GM21619 (cell line): ENCODE measurements around the gene SNTA1.
"Not testable (repeated sequence)": the region's sequence is repeated elsewhere in the genome, so short reads cannot be mapped to it uniquely, and the experiment has no call there.

Experiments
- ATAC-seq: cut with Tn5 transposase; IDR thresholded peaks from one replicate; pipeline ENCODE4 v1.9.1; 2021; ENCODE audit not compliant: unreplicated experiment

The SNTA1 gene

GRCh38 chr20:33466303-33466646, 22.7 kb upstream of the SNTA1 start:
- no peak for ATAC-seq

DNA sequence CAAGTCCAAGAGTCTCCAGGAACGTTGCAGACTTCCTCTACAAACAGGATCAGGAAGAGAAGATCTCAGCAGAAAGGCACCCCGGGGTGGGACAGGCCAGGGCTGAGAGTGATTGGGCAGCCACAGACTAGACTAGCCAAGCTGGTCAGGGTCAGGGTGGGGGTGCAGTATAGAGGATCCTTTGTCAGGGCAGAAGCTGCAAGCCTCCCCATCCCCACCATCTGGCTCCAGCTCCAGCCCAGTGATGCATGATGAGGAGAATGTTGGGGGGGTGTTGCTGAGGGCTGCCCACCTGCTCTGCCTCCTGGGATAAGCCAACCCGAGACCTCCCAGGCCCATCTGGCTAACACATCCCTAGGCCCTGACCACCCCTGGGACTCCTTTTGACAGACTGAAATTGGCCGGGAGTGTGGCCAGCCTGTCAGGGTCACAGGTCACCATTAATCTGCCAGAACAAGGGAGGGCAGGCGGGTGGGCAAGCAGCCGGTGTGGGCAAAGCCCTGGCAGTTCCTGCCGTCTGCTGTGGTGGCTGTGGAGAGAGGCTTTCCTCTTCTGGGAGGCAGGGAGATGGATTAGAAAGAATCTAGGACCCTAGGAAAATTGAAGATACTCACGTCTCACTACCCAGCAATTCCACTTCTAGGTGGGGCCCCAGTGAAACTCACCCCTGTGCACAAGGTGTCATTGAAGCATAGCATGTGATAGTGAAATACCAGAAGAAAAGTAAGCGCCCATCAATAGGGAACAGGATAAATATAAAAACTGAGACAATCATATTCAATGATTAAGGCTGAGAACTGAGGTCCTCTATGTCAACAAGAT, 22.1 kb upstream of the SNTA1 start:
- ATAC-seq, result no peak

- ATAC-seq, result not testable (repeated sequence)
These were observed 21.2 kb upstream of the SNTA1 start for GRCh38 chr20:33464759-33465158.

- ATAC-seq, result no peak
These were observed 20.0 kb upstream of the SNTA1 start for GRCh38 chr20:33463332-33464101.

GRCh38 chr20:33460711-33461110, 17.1 kb upstream of the SNTA1 start:
- ATAC-seq, result no peak

DNA sequence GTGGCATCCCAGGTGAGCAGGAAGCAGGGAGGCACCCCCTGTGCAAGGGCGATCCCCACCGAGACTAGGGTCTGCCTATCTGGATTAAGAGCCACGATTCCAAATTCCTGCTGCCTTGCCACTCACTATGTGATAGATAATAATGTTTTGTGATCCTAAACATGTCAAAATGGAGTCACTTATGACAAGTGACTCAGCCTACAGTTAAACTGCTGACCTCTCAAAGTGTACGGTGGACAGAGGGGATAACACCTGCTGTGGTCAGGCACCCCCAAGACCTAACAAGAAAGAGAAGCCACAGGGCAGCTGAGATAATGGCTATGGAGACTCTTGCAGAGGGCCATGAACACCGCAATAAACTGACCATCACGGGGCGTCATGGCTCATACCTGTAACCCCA, 16.0 kb upstream of the SNTA1 start:
- no peak for ATAC-seq

DNA sequence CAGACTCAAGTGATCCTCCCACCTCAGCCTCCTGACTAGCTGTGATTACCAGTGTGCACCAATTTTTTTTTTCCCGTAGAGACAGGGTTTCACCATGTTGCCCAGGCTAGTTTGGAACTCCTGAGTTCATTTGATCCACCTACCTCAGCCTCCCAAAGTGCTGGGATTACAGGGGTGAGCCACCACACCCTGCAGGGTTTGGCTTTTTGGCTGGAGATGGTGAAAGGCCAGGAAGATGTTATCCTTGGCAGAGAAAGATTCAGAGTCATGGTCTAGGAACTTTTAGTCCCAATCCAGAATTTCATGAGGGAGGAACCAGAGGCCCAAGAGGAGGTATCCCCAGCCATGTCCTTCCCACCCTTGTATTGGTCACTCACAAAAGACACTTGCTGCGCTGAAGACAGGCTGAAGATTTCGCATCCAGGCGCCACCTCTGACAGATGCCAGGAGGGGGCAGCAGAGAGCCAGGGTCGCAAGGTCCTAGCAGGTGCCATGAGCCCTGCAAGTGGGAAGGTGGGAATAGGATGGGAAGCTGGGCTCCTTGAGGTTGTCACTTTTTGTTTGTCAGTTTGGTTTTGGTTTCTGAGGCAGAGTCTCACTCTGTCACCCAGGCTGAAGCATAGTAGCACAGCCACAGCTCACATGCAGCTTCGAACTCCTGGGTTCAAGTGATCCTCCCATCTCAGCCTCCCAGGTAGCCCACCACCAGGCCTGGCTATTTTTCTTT, 13.5 kb upstream of the SNTA1 start:
- peak; percentile 51 for ATAC-seq

DNA sequence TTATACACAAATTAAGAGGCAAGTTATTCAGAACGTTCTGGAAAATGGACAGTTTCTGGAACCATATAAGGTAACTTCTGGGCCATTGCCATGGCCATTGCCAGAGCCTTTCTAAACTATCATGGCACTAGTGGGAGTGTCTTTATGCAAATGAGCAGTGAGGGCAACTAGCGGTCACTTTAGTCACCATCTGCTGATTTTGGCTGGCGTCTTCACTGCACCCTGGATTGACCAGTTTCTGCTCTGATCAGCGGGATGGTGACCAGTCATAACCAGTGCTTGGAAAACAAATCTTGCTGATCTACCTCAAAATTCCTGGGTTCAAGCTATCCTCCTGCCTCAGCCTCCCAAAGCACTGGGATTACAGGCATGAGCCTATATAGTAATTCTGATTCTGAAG, 7.3 kb upstream of the SNTA1 start:
- ATAC-seq, result no peak

DNA sequence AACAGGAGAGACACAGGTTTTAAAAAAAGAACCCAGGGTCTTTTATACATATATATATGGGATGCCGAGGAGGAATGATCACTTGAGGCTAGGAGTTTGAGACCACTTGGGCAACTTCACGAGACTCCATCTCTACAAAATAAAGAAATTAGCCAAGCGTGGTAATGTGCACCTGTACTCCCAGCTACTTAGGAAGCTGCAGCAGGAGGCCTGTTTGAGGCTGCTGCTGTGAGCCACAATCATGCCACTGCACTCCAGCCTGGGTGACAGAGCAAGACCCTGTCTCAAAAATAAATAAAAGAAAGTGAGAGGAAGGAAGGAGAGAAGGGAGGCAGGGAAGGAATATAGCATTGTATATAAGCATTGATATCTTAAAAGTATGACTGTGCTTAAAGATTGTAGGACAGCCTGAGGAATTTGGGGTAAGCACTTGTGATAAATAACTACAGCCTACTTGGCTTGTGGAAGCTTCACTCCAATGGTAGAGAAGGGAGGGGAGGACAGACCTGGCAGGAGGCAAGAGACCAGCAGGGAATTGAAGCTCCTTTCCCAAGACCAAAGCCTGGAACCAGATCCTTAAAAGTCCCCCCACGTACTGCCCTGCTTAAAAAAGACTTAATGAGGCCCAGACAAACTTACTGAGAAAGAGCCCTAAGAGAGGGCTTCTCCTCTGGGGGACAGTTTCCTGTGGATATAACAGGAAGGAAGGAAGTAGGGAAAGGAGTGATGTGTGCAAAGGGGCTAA, 2.5 kb upstream of the SNTA1 start:
- no peak for ATAC-seq

- no peak for ATAC-seq
These were observed 1.4 kb upstream of the SNTA1 start for GRCh38 chr20:33444797-33445560.

DNA sequence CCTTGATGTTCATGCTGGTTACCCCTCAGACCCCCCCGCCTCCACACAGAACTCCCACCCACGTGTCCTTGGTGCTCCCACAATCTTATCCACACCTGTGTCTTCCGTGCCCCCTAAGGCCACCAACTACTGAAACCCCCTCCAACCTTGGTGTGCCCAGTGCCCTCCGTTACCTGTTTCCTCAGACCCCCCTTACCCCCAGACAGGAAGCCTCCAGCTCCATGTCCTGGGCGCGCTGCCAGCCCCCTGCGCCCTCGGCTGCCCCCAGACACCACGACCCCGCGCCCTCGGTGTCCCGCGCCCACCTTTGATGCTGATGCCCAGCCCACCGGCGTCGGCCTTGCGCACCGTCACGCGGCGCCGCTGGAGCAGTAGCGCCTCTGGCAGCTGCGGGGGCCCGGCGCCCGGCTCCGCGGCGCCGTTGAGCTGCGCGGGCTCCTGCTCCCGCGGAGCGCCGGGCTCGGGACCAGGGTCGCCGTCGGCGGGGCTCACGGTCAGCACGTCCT, 504 bp downstream of the SNTA1 start:
- peak; percentile 29 for ATAC-seq

DNA sequence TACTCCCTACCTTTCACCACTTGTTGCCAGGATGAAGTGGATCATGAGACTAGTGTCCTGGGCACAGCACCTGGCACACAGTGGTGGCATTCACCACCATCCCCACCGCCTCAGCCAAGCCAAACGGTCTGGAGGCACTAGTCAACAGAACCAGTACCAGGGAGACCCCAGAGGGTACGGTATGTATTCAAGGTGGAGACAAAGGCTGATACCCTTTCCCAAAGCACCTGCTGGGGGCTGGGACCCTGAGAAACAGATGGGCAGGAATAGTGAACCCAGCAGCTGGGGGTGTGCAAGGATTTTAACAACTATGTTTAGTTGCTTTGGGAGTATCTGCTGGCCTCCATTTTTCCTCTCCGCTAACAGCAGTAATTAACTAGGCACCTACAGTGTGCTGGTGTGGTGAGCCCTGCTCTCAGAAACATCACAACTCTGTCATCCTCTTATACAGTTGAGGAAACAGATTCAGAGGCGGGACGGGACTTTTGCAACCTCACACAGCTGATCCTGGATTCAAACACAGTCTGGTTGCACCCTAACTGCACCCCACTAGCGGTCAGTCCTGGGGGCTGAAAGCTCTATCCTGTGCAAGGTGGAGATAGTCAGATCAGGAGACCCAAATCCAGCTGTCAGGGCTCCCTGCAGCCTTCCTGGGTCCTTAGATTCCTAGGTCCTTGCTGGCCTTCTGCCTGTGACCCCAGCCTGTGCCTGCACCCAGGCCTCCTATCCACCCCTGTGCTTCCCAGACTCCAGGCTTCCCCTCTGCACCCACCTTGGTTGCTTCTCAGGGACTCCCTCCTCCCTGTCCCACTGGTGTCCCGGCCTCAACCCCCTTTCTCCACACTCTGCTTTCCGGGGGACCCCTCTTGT, 1.2 kb downstream of the SNTA1 start:
- ATAC-seq, result no peak

DNA sequence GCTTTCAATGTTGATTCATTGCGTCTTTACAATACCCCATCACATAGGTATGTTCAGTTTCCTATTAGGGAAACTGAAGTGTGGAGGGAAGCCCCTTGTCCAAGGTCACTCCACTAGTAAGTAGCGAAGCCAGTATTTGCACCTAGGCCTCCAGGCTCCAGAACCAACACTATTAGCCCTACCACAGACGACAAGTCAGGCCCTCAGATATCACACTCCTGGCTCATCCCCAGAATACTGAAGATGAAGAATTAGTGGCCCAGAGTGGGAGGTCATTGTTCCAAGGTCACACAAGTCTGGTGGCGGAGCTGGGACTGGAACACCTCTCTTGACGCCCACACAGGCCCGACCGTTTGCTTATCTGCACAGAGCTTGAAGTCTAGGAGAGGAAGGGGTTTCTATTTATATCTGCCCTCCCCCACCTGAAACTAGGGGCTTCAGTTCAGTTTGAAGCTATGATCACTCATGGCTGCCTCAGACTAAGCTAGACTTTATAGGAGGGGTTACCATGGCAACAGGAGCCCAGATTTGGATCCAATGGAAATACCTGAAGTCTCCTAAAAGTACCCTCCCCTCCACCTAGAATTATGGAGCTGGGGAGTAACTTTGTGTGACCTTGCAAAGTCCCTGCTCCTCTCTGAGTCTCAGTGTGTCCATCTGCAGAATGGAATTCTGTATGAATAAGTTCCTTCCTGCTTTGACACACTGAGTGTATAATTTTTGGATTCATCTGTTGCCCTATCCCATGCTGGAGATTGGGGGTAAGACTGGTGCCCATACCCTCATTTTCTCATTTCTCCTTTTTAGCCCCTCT, 2.2 kb downstream of the SNTA1 start:
- no peak for ATAC-seq

DNA sequence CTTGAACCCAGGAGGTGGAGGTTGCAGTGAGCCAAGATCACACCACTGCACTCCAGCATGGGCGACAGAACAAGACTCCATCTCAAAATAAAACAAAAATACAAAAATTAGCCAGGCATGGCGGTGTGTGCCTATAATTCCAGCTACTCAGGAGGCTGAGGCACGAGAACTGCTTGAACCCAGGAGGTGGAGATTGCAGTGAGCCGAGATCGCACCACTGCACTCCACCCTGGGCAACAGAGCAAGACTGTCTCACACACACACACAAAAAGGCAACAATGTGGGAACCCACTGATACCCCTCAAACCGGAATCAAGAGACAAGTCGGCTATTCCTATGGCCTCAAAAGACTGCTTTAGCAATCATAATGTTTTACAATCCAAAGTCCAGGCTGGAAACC, 3.0 kb downstream of the SNTA1 start:
- ATAC-seq, result not testable (repeated sequence)

DNA sequence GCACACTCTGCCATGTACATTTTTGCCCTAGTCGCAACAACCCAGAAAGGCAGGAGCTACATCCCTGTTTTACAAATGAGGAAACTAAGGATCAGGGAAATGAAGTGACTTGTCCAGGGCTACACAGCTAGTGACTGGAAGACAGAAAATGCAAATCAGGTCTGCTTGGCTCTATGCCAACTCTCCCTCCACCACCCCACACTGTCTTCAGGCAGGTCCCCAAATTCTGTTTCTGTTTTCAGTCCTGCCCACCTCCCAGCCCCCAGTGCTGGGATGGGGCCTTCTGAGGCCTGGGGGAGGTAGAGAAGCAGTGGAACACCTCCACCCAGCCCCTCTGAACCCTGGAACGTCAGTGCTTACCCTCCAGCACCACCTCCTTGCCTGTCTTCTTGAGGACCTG, 5.1 kb downstream of the SNTA1 start:
- ATAC-seq, result no peak

- no peak for ATAC-seq
These were observed 6.2 kb downstream of the SNTA1 start for GRCh38 chr20:33437141-33437911.

DNA sequence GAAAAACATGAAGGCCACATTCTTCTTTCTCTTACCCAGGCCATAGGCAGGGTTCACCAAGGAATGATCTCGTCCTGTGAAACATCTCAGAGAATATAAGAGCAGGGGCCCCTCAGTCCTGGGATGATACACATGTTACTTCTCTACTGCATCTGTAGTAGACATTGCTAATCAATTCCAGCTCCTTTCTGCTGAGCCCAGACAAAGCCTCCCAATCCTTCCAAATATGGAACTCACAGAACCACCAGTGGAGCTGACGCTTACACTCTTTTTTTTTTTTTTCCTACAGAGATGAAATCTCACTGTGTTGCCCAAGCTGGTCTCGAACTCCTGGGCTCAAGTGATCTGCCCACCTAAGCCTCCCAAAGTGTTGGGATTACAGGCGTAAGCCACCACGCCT, 9.1 kb downstream of the SNTA1 start:
- no peak for ATAC-seq
